GM10266 (cell line): ENCODE measurements around the gene THG1L.
"Not testable (repeated sequence)": the region's sequence is repeated elsewhere in the genome, so short reads cannot be mapped to it uniquely, and the experiment has no call there.

ENCODE experiments used
- DNase-seq: peaks from one replicate; pipeline ENCODE4 v3.0.0; 2012; ENCODE audit errors: extremely low spot score
- TF ChIP-seq, protein P1 (sequence below): IDR thresholded peaks from 2 replicates; pipeline ENCODE4 v1.5.1; 2012; ENCODE audit warnings: mild to moderate bottlenecking, low read depth; ENCODE audit not compliant: control insufficient read depth, insufficient read depth; ENCODE audit errors: missing control alignments

The THG1L gene

DNA sequence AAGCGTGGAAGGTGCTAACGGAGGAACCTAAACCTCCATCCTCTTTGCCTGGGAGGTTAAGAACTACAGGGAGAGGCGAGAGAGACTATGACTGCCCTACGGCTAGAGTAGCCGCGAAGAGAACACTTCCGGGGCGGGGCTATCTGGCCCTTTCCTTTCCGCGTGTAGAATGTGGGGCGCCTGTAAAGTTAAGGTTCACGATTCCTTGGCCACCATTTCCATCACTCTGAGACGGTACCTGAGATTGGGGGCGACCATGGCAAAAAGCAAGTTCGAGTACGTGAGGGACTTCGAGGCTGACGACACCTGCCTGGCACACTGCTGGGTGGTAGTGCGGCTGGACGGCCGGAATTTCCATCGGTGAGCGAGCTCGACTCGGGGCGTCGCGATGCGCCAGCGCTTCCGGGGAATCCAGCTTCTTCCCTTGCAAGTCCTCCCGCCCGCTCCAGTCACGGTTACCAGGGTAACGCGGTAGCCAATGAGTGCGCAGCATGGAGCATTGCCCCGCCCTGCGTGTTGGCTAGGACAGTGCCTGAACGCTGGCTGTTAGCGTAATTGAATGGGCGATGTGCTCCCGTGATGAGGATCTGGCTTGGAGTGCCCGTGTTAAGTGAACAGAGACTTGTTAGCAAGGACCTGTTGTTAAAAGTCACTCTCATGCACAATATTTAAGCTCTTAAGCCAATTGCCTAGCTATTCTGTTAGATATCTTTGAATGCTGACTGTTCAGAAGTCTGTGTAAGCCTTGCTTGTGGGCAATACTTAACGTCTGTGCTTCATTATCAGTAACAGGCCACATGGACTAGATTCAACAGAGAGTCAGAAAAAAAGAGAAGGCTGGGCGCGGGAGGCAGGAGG, at the start of gene THG1L:
THG1L (plus strand) TSS at position 149 of the 858 bp plus-strand sequence; CDS start at position 170, 21 bp downstream.
- DNase-seq: peak; percentile 93
- TF ChIP-seq, protein P1, sequence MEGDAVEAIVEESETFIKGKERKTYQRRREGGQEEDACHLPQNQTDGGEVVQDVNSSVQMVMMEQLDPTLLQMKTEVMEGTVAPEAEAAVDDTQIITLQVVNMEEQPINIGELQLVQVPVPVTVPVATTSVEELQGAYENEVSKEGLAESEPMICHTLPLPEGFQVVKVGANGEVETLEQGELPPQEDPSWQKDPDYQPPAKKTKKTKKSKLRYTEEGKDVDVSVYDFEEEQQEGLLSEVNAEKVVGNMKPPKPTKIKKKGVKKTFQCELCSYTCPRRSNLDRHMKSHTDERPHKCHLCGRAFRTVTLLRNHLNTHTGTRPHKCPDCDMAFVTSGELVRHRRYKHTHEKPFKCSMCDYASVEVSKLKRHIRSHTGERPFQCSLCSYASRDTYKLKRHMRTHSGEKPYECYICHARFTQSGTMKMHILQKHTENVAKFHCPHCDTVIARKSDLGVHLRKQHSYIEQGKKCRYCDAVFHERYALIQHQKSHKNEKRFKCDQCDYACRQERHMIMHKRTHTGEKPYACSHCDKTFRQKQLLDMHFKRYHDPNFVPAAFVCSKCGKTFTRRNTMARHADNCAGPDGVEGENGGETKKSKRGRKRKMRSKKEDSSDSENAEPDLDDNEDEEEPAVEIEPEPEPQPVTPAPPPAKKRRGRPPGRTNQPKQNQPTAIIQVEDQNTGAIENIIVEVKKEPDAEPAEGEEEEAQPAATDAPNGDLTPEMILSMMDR: no peak

DNA sequence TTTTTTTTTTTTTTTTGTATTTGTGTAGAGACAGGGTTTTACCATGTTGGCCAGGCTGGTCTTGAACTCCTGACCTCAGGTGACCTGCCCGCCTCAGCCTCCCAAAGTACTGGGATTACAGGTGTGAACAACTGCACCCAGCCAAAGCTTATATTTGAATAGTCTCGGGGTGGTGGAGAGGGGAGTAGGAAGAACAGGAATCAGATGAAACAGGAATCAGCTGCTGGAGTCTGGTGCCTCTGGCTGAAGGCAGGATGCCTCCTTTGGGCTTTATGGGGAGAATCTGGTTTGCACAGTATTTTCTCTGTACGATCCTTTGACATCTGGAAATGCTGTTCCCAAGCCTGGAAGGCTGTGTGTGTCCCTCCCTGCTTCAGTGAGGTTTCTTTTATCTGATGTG, 49.0 kb upstream of the THG1L start:
- DNase-seq: no peak
- TF ChIP-seq, protein P1: no peak

DNA sequence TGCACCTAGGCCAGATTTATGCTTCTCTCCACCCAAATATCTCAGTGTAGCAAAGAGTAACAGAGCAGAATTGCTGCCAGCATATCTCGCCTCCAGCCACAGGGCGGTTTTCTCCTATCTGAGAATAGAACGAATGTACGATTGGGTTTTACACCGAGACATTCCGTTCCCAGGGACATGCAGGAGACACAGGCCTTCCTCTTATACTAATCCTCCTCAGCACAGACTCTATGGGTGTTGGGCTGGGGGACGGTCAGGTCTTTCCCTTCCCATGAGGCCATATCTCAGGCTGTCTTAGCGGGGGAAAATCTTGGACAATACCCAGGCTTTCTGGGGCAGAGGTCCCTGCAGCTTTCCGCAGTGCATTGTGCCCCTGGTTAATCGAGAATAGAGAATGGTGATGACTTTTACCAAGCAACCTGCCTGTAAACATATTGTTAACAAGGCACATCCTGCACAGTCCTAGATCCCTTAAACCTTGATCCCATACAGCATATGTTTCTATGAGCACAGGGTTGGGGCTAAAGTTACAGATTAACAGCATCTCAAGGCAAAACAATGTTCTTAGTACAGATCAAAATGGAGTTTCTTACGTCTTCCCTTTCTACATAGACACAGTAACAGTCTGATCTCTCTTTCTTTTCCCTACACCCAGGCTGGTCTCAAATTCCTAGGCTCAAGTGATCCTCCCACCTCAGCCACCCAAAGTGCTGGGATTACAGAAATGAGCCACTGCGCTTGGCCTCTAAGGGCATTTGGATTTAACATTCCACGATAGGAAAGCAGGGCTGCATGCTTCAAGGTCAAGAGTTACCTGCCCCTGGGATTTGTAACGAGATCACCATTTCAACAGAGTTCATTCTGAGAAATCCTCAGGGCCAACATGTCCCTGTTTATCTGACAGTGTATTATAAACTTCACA, 44.7 kb upstream of the THG1L start:
- not testable (repeated sequence) for DNase-seq

DNA sequence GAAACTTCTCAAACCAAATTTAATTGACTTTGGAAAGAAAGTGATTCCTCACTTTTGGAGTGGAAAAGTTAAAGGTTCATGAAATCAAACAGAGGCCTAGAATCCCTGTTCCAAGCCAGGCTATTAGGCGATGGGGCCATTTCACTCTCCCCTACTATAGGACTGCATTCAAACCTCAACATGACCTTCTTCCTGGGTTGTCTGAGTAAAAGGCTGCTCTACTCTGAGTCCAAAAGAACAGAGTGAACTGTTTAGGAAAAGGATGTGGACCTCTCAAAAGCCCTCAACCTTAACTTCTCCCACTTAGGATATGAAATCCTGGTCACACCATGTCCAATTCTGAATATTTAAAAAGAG, 44.0 kb upstream of the THG1L start:
- no peak for DNase-seq
- TF ChIP-seq, protein P1: no peak

DNA sequence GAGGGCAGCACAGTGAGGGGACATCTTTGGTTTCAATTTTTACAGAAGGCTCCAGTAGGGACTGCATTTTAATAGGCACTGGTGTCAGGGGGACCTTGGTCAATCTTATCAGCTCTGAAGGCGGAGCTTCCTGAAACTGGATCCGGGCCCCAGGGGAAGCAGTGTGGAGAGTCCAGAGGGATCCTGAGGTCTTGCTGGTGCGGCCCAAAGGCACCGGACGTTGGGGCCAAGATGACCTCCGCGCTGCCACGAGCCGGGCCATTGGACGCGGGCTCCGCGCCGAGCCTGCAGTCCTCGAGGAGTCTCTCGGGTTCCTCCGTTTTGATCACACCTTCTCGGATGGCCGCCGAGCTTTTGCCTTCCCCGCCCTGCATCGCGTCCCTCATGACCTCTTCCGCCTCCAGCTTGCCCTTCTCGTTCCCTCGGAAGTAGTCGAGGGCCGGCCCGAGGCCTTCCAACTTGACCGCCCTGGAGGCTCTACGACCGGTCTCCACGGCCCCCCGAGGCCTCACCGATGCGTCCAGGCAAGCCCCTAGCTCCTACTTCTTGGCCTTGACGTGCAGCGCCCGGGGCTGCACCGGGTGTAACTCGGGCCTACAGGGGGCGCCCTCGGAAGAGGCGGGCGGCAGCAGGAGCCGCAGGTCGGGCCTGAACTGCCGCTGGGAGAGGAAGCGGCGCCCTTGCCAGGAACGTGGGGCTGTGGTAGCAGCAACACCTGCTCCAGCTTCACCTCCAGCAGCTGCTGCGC, 41.1 kb upstream of the THG1L start:
- TF ChIP-seq, protein P1: no peak
- DNase-seq: no peak

DNA sequence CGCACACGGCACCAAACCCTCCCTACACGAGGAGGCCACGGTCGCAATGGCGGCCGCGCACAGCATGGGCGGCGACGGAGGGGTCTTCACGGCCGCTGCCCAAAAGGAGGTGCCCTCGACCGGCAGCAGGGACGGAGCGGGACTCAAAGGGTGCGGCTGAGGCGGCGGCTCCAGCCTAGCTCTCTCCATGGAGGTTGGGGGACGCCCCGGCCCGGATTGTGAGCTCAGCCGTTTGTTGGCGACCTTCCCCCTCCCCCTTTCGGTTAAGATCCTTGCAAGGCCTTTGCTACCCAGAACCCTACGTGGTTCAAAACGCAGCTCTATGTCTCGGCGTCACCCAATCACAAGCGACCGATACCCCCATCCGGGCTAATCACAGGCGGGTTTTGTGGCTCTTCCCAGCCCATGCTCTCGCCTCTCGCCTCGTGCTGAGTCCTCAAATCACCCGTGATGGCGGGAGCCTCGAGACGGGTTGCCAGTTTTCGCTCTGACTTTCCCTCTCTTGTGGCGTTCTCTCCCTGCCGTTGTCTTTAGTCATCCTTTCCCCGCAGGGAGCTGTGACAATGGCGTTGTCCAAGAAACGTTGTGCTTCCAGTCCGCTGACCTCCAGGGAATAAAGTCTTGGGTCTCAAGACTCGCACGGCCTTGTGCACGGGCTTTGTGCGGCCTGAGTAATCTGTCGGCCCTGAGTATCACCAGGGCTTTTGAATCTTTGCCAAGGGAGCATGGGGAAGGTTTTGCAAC, 40.4 kb upstream of the THG1L start:
- DNase-seq: no peak
- TF ChIP-seq, protein P1: no peak

DNA sequence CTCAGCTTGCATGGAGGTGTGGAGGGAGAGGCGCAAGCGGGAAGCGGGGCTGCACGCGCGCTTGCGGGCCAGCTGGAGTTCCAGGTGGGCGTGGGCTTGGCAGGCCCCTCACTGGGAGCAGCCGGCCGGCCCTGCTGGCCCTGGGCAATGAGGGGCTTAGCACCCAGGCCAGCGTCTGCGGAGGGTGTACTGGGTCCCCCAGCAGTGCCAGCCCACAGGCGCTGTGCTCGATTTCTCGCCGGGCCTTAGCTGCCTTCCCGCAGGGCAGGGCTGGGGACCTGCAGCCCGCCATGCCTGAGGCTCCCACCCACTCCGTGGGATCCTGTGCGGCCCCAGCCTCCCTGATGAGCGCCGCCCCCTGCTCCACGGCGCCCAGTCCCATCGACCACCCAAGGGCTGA, 37.4 kb upstream of the THG1L start:
- not testable (repeated sequence) for DNase-seq

DNA sequence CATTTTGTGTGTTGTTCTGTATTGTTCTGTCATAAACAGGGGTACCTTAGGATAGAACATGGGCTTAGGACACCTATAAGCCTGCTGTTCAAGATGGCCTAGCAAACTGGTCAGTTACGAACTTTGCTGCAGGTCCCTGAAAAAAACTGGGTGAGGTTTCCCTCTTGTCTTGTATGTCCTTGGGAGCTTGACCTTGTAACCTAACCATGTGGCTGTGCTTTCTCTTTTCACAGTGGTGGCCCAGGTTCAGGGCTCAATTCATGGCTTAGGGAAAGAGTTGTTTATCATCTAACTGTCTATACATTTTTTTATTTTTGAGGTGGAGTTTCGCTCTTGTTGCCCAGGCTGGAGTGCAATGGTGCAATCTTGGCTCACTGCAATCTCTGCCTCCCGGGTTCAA, 35.1 kb upstream of the THG1L start:
- DNase-seq: not testable (repeated sequence)

DNA sequence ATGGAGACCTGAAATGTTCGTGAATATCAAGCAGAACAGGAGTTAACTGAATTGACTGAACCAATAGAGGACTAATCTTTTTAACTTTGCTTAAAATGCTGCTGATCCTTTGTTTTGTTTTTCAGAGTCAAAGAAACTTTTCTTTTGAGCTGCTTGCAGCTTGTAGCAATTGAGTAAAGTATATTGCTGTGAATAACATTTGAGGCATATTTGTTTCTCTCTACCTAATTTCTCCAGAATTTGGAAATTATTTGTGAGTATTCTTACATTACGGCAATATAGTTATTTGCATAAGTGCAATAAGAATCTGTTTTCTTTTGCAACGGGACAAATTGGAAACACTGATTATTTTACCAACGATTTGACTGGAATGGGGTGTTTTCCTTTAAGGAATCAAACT, 32.5 kb upstream of the THG1L start:
- not testable (repeated sequence) for DNase-seq
